Ascending aorta (tissue), 2 donors: ENCODE results near the gene PCLAF. TPM values are rescaled to one million over a fixed set of nuclear protein-coding genes. Genes with fewer than 3 reads are reported as not detected.
"Not testable (repeated sequence)": the region's sequence is repeated elsewhere in the genome, so short reads cannot be mapped to it uniquely, and the experiment has no call there.

Source experiments
- DNase-seq, 2 donors: peaks; one replicate each; pipeline ENCODE4 v3.0.0-alpha.2; 2019; ENCODE audit warnings: low spot score in 2 of 2
- H3K27ac ChIP-seq, 2 donors: fragments of 200-600 bp; sonication (generic); one replicate each; pipeline ENCODE4 v1.5.1; 2016 to 2017; ENCODE audit warnings: mild to moderate bottlenecking in 1 of 2
- H3K27me3 ChIP-seq: fragments of 200-600 bp; sonication (generic); one replicate; pipeline ENCODE4 v1.5.1; 2017
- H3K36me3 ChIP-seq, 2 donors: fragments of 200-600 bp; sonication (generic); one replicate each; pipeline ENCODE4 v1.5.1; 2016
- H3K4me1 ChIP-seq, 2 donors: fragments of 200-600 bp; sonication (generic); one replicate each; pipeline ENCODE4 v1.5.1; 2016 to 2017; ENCODE audit warnings: mild to moderate bottlenecking in 1 of 2
- H3K4me3 ChIP-seq, 2 donors: fragments of 200-600 bp; sonication (generic); one replicate each; pipeline ENCODE4 v1.5.1; 2016 to 2017; ENCODE audit warnings: mild to moderate bottlenecking in 1 of 2
- H3K9me3 ChIP-seq, 2 donors: fragments of 200-600 bp; sonication (generic); one replicate each; pipeline ENCODE4 v1.5.1; 2016
- CTCF ChIP-seq, 3 experiments: fragments of 200-600 bp in 2 of 3; fragments of 450-650 bp in 1 of 3; sonication (generic) in 2 of 3; IDR thresholded peaks; one replicate each; pipeline ENCODE4 v1.5.1; 2016 to 2019; ENCODE audit warnings: antibody characterized with exemption in 3 of 3, mild to moderate bottlenecking in 1 of 3, moderate library complexity in 1 of 3
- intact Hi-C: fragments of 100-400 bp; cut with DNase I; formaldehyde crosslinking; loops from one replicate; pipeline ENCODE4 v1.15.1; 2023
- total RNA-seq: library from RNA; depleted of rRNA; stranded (reverse); fragments of >200 nt; gene quantifications from one replicate; pipeline ENCODE4 v1.1.0, GENCODE V29; 2016

The PCLAF gene
- total RNA-seq, 1 donor from 2014 or later: not detected

- no peaks in the 10 kb centered on the region for H3K9me3 ChIP-seq
- H3K27me3 ChIP-seq: no peaks in the 10 kb centered on the region
- DNase-seq: no peak
- H3K4me3 ChIP-seq: no peak overlapping the region
- H3K27ac ChIP-seq: no peak overlapping the region
- no peaks in the 10 kb centered on the region for H3K36me3 ChIP-seq
- H3K4me1 ChIP-seq: peaks cover 0 to 6% of the 10 kb centered on the region in 2 donors
- intact Hi-C loops: no loop called here
- TF ChIP-seq CTCF (IDR thresholded peaks at IDR 0.05): no peak
Measured at GRCh38 chr15:64379216-64379960, 1.9 kb downstream of the PCLAF start.

GRCh38 chr15:64373360-64373759 lies 7.9 kb downstream of the PCLAF start:
- Histone ChIP-seq H3K4me1 (no peaks in the 10 kb centered on the region), H3K27ac (no peak overlapping the region), H3K4me3 (no peak overlapping the region), H3K9me3 (no peaks in the 10 kb centered on the region), H3K27me3 (no peaks in the 10 kb centered on the region), H3K36me3 (no peaks in the 10 kb centered on the region)
- no peak for DNase-seq
- intact Hi-C loops: no loop called here
- TF ChIP-seq CTCF (IDR thresholded peaks at IDR 0.05): no peak

- H3K9me3 ChIP-seq, H3K4me3 ChIP-seq, H3K36me3 ChIP-seq, intact Hi-C loops, H3K27ac ChIP-seq, H3K4me1 ChIP-seq, DNase-seq, H3K27me3 ChIP-seq: not testable (repeated sequence)
Measured at GRCh38 chr15:64371383-64371782, 9.9 kb downstream of the PCLAF start.

- Histone ChIP-seq H3K9me3 (no peaks in the 10 kb centered on the region), H3K4me3 (no peak overlapping the region), H3K27ac (no peak overlapping the region), H3K4me1 (no peaks in the 10 kb centered on the region), H3K27me3 (no peaks in the 10 kb centered on the region), H3K36me3 (no peaks in the 10 kb centered on the region)
- DNase-seq: no peak
- intact Hi-C loops: no loop called here
- TF ChIP-seq CTCF (IDR thresholded peaks at IDR 0.05): no peak
Measured at GRCh38 chr15:64369078-64369607, 12.1 kb downstream of the PCLAF start.

GRCh38 chr15:64361259-64361658 lies 20.0 kb downstream of the PCLAF start:
- H3K27ac ChIP-seq: no peak overlapping the region
- no peaks in the 10 kb centered on the region for H3K9me3 ChIP-seq
- intact Hi-C loops: no loop called here
- H3K4me1 ChIP-seq: no peaks in the 10 kb centered on the region
- H3K27me3 ChIP-seq: no peaks in the 10 kb centered on the region
- DNase-seq: no peak
- no peaks in the 10 kb centered on the region for H3K36me3 ChIP-seq
- TF ChIP-seq CTCF (IDR thresholded peaks at IDR 0.05): no peak
- H3K4me3 ChIP-seq: no peak overlapping the region

- no peaks in the 10 kb centered on the region for H3K27me3 ChIP-seq
- H3K9me3 ChIP-seq: no peaks in the 10 kb centered on the region
- peak overlapping the region in 1 of 2 donors; percentile 27 for H3K27ac ChIP-seq
- no peak for DNase-seq
- TF ChIP-seq CTCF (IDR thresholded peaks at IDR 0.05): no peak
- no peaks in the 10 kb centered on the region for H3K36me3 ChIP-seq
- H3K4me1 ChIP-seq: peaks cover 0 to 7% of the 10 kb centered on the region in 2 donors
- intact Hi-C loops: loop anchor here (1.0 kb wide), 2 partner anchors 25 to 193 kb away; partner anchors contain the start of genes PCLAF and PPIB
- H3K4me3 ChIP-seq: peak overlapping the region; percentile 82 to 97
Measured at GRCh38 chr15:64356710-64357040, 24.6 kb downstream of the PCLAF start.
